ENCODE data around the gene CCNO.

The CCNO gene

GRCh38 chr5:55234121-55234700 is 803 bp upstream of the CCNO start:
- Histone ChIP-seq H3K9me3 (ENCODE audit: insufficient read depth, low read length) (no peaks in the 10 kb centered on the region), H3K4me2 (ENCODE audit: low read length) (peak overlapping the region; percentile 98), H3K9ac (ENCODE audit: low read length) (peak overlapping the region; percentile 69), H3K79me2 (ENCODE audit: low read length) (no peaks in the 10 kb centered on the region), H3K36me3 (replicated peaks; ENCODE audit: low read depth, low read length) (no peaks in the 10 kb centered on the region), H3K4me3 (ENCODE audit: low read length) (peak overlapping the region; percentile 91), H3K27me3 (ENCODE audit: low read depth, low read length) (peaks cover 26% of the 10 kb centered on the region), H4K20me1 (ENCODE audit: insufficient read depth, low read length) (no peaks in the 10 kb centered on the region), H2AFZ (ENCODE audit: low read depth, low read length) (peak overlapping the region; percentile 29; the same call in 1 of the 2 replicates), H3K27ac (ENCODE audit: low read length) (no peak overlapping the region), H3K4me1 (ENCODE audit: low read length) (peaks cover 9% of the 10 kb centered on the region)
- TF ChIP-seq EZH2phosphoT487 (IDR thresholded peaks at IDR 0.05; ENCODE audit: low read depth) = no peak
- no peak for TF ChIP-seq CTCF (IDR thresholded peaks at IDR 0.05; ENCODE audit: low read depth, low read length)

GRCh38 chr5:55232271-55232984 is 980 bp downstream of the CCNO start:
- peak overlapping the region; percentile 98 for H2AFZ ChIP-seq (ENCODE audit: low read depth, low read length)
- no peak overlapping the region for H3K27ac ChIP-seq (ENCODE audit: low read length)
- H3K36me3 ChIP-seq (replicated peaks; ENCODE audit: low read depth, low read length) = no peaks in the 10 kb centered on the region
- peak overlapping the region; percentile 69 for H3K9ac ChIP-seq (ENCODE audit: low read length)
- no peaks in the 10 kb centered on the region for H3K9me3 ChIP-seq (ENCODE audit: insufficient read depth, low read length)
- H3K4me1 ChIP-seq (ENCODE audit: low read length) = peaks cover 15% of the 10 kb centered on the region
- H3K4me3 ChIP-seq (ENCODE audit: low read length) = peak overlapping the region; percentile 91
- H3K79me2 ChIP-seq (ENCODE audit: low read length) = no peaks in the 10 kb centered on the region
- TF ChIP-seq CTCF (IDR thresholded peaks at IDR 0.05; ENCODE audit: low read depth, low read length) (no peak), EZH2phosphoT487 (IDR thresholded peaks at IDR 0.05; ENCODE audit: low read depth) (no peak)
- peaks cover 34% of the 10 kb centered on the region for H3K27me3 ChIP-seq (ENCODE audit: low read depth, low read length)
- peak overlapping the region; percentile 98 for H3K4me2 ChIP-seq (ENCODE audit: low read length)
- no peaks in the 10 kb centered on the region for H4K20me1 ChIP-seq (ENCODE audit: insufficient read depth, low read length)

- Histone ChIP-seq H3K4me3 (ENCODE audit: low read length) (peak overlapping the region; percentile 91), H3K79me2 (ENCODE audit: low read length) (no peaks in the 10 kb centered on the region), H4K20me1 (ENCODE audit: insufficient read depth, low read length) (no peaks in the 10 kb centered on the region), H3K27me3 (ENCODE audit: low read depth, low read length) (peaks cover 34% of the 10 kb centered on the region), H3K36me3 (replicated peaks; ENCODE audit: low read depth, low read length) (no peaks in the 10 kb centered on the region), H3K9me3 (ENCODE audit: insufficient read depth, low read length) (no peaks in the 10 kb centered on the region), H2AFZ (ENCODE audit: low read depth, low read length) (peak overlapping the region; percentile 98; the same call in 1 of the 2 replicates), H3K4me1 (ENCODE audit: low read length) (peaks cover 15% of the 10 kb centered on the region), H3K4me2 (ENCODE audit: low read length) (peak overlapping the region; percentile 98), H3K9ac (ENCODE audit: low read length) (peak overlapping the region; percentile 69; the same call in 1 of the 2 replicates), H3K27ac (ENCODE audit: low read length) (no peak overlapping the region)
- no peak for TF ChIP-seq CTCF (IDR thresholded peaks at IDR 0.05; ENCODE audit: low read depth, low read length)
- no peak for TF ChIP-seq EZH2phosphoT487 (IDR thresholded peaks at IDR 0.05; ENCODE audit: low read depth)
These were observed 1.5 kb downstream of the CCNO start for GRCh38 chr5:55231919-55232270.

- TF ChIP-seq CTCF (IDR thresholded peaks at IDR 0.05; ENCODE audit: low read depth, low read length) = no peak
- TF ChIP-seq EZH2phosphoT487 (IDR thresholded peaks at IDR 0.05; ENCODE audit: low read depth) = no peak
- Histone ChIP-seq H3K9ac (ENCODE audit: low read length) (no peak overlapping the region), H3K27me3 (ENCODE audit: low read depth, low read length) (peaks cover 34% of the 10 kb centered on the region), H2AFZ (ENCODE audit: low read depth, low read length) (no peak overlapping the region), H3K9me3 (ENCODE audit: insufficient read depth, low read length) (no peaks in the 10 kb centered on the region), H3K36me3 (replicated peaks; ENCODE audit: low read depth, low read length) (no peaks in the 10 kb centered on the region), H3K4me2 (ENCODE audit: low read length) (peak overlapping the region; percentile 98), H3K79me2 (ENCODE audit: low read length) (no peaks in the 10 kb centered on the region), H3K4me3 (ENCODE audit: low read length) (peak overlapping the region; percentile 91), H3K4me1 (ENCODE audit: low read length) (peaks cover 16% of the 10 kb centered on the region), H3K27ac (ENCODE audit: low read length) (no peak overlapping the region), H4K20me1 (ENCODE audit: insufficient read depth, low read length) (no peaks in the 10 kb centered on the region)
These were observed 2.1 kb downstream of the CCNO start for GRCh38 chr5:55231029-55231918.
